Measurements from ENCODE around the gene LRRC59. TPM values are rescaled to one million over a fixed set of nuclear protein-coding genes. Genes with fewer than 3 reads are reported as not detected.
"Not testable (repeated sequence)": the region's sequence is repeated elsewhere in the genome, so short reads cannot be mapped to it uniquely, and the experiment has no call there.

Gene LRRC59
- total and polyA plus RNA-seq, 4 experiments from 2014 or later: 17.8 to 30.7 (median 27.1) TPM

- Histone ChIP-seq H3K27ac (ENCODE audit: low read depth, low read length) (no peak overlapping the region), H3K9me3 (ENCODE audit: control insufficient read depth in 1 of 2, low read length in 2 of 2) (no peaks in the 10 kb centered on the region), H3K4me3 (ENCODE audit: low read length in 2 of 2) (no peak overlapping the region), H3K36me3 (ENCODE audit: insufficient read depth, low read length) (no peaks in the 10 kb centered on the region), H3K4me1 (ENCODE audit: insufficient read depth, low read length) (peaks cover 39% of the 10 kb centered on the region), H3K27me3 (ENCODE audit: insufficient read depth, low read length) (no peaks in the 10 kb centered on the region)
- no peaks in the 10 kb centered on the region for H3K27me3 Mint-ChIP-seq
- ChIA-PET CTCF (ENCODE audit: partially characterized antibody) (interaction anchor here (2.9 kb wide), 1 partner anchor 26 kb away, joined by 15 read pairs; the partner anchor contains the start of gene LRRC59), POLR2A (ENCODE audit: partially characterized antibody) (interaction anchor here (3.0 kb wide), 1 partner anchor 28 kb away, joined by 22 read pairs; the partner anchor contains the start of gene LRRC59)
- peak overlapping the region in 5 of 8 donors; percentile 31 to 91 (median 64) for H3K4me3 Mint-ChIP-seq
- peaks cover 23 to 52% (median 37%) of the 10 kb centered on the region in 4 donors for H3K4me1 Mint-ChIP-seq
- peaks cover 0 to under 1% (median 0%) of the 10 kb centered on the region in 8 donors for H3K9me3 Mint-ChIP-seq
- DNase-seq: no peak
- no peaks in the 10 kb centered on the region for H3K36me3 Mint-ChIP-seq
- H3K27ac Mint-ChIP-seq: peak overlapping the region in 4 of 7 donors; percentile 24 to 74 (median 33)
- intact Hi-C loops (cut with micrococcal nuclease): no loop called here
These were observed 27.1 kb upstream of the LRRC59 start for GRCh38 chr17:50424246-50424995.

GRCh38 chr17:50423553-50424159, 26.3 kb upstream of the LRRC59 start:
- Histone ChIP-seq H3K9me3 (ENCODE audit: control insufficient read depth in 1 of 2, low read length in 2 of 2) (no peaks in the 10 kb centered on the region), H3K27me3 (ENCODE audit: insufficient read depth, low read length) (no peaks in the 10 kb centered on the region), H3K4me1 (ENCODE audit: insufficient read depth, low read length) (peaks cover 39% of the 10 kb centered on the region), H3K36me3 (ENCODE audit: insufficient read depth, low read length) (no peaks in the 10 kb centered on the region), H3K27ac (ENCODE audit: low read depth, low read length) (no peak overlapping the region), H3K4me3 (ENCODE audit: low read length in 2 of 2) (no peak overlapping the region)
- H3K36me3 Mint-ChIP-seq: no peaks in the 10 kb centered on the region
- peaks cover 0 to 5% (median 2%) of the 10 kb centered on the region in 8 donors for H3K9me3 Mint-ChIP-seq
- no peak for DNase-seq
- H3K27ac Mint-ChIP-seq: peak overlapping the region in 3 of 7 donors; percentile 20 to 74 (median 30)
- CTCF ChIA-PET (ENCODE audit: partially characterized antibody): no interaction called here
- POLR2A ChIA-PET (ENCODE audit: partially characterized antibody): no interaction called here
- H3K4me3 Mint-ChIP-seq: peak overlapping the region in 2 of 8 donors; percentile 36 to 42
- peaks cover 23 to 55% (median 38%) of the 10 kb centered on the region in 4 donors for H3K4me1 Mint-ChIP-seq
- no peaks in the 10 kb centered on the region for H3K27me3 Mint-ChIP-seq
- intact Hi-C loops (cut with micrococcal nuclease): no loop called here

GRCh38 chr17:50422738-50423137, 25.4 kb upstream of the LRRC59 start:
- Mint-ChIP-seq H3K4me3 (peak overlapping the region in 1 of 8 donors; percentile 46), H3K36me3 (no peaks in the 10 kb centered on the region), H3K27ac (peak overlapping the region in 2 of 7 donors; percentile 50 to 62), H3K9me3 (peaks cover 0 to 5% (median 2%) of the 10 kb centered on the region in 8 donors), H3K27me3 (no peaks in the 10 kb centered on the region), H3K4me1 (peaks cover 20 to 51% (median 36%) of the 10 kb centered on the region in 4 donors)
- DNase-seq: no peak
- POLR2A ChIA-PET (ENCODE audit: partially characterized antibody): interaction anchor here (3.5 kb wide), 1 partner anchor 26 kb away, joined by 20 read pairs; the partner anchor contains the start of gene LRRC59
- Histone ChIP-seq H3K4me3 (ENCODE audit: low read length in 2 of 2) (no peak overlapping the region), H3K27ac (ENCODE audit: low read depth, low read length) (no peak overlapping the region), H3K27me3 (ENCODE audit: insufficient read depth, low read length) (no peaks in the 10 kb centered on the region), H3K9me3 (ENCODE audit: control insufficient read depth in 1 of 2, low read length in 2 of 2) (no peaks in the 10 kb centered on the region), H3K36me3 (ENCODE audit: insufficient read depth, low read length) (no peaks in the 10 kb centered on the region), H3K4me1 (ENCODE audit: insufficient read depth, low read length) (peaks cover 38% of the 10 kb centered on the region)
- intact Hi-C loops (cut with micrococcal nuclease): no loop called here
- CTCF ChIA-PET (ENCODE audit: partially characterized antibody): interaction anchor here (1.9 to 3.7 kb wide), 2 partner anchors 9 to 25 kb away, joined by 7 to 35 read pairs; partner anchors contain the start of gene LRRC59

GRCh38 chr17:50421308-50422051, 24.2 kb upstream of the LRRC59 start:
- Histone ChIP-seq H3K36me3 (ENCODE audit: insufficient read depth, low read length) (no peaks in the 10 kb centered on the region), H3K27me3 (ENCODE audit: insufficient read depth, low read length) (no peaks in the 10 kb centered on the region), H3K9me3 (ENCODE audit: control insufficient read depth in 1 of 2, low read length in 2 of 2) (no peaks in the 10 kb centered on the region), H3K27ac (ENCODE audit: low read depth, low read length) (peak overlapping the region; percentile 46), H3K4me1 (ENCODE audit: insufficient read depth, low read length) (peaks cover 25% of the 10 kb centered on the region), H3K4me3 (ENCODE audit: low read length in 2 of 2) (peak overlapping the region in 1 of 2 donors; percentile 23)
- peaks cover 0 to 5% (median 2%) of the 10 kb centered on the region in 8 donors for H3K9me3 Mint-ChIP-seq
- peak overlapping the region; percentile 82 to 99 (median 90) for H3K27ac Mint-ChIP-seq
- no peaks in the 10 kb centered on the region for H3K27me3 Mint-ChIP-seq
- CTCF ChIA-PET (ENCODE audit: partially characterized antibody): interaction anchor here (0.7 to 3.7 kb wide), 5 partner anchors 10 to 656 kb away, joined by 3 to 35 read pairs (median 7); partner anchors contain the start of gene LRRC59
- DNase-seq: peak in 4 of 5 donors; percentile 25 to 31 (median 29)
- H3K36me3 Mint-ChIP-seq: no peaks in the 10 kb centered on the region
- H3K4me1 Mint-ChIP-seq: peaks cover 11 to 38% (median 26%) of the 10 kb centered on the region in 4 donors
- peak overlapping the region; percentile 64 to 92 (median 85) for H3K4me3 Mint-ChIP-seq
- intact Hi-C loops (cut with micrococcal nuclease): no loop called here
- POLR2A ChIA-PET (ENCODE audit: partially characterized antibody): interaction anchor here (0.6 to 3.5 kb wide), 4 partner anchors 9 to 856 kb away, joined by 3 to 20 read pairs (median 3); partner anchors contain the start of genes LRRC59 and XYLT2

- H3K9me3 ChIP-seq (ENCODE audit: control insufficient read depth in 1 of 2, low read length in 2 of 2): no peaks in the 10 kb centered on the region
- Mint-ChIP-seq H3K4me1 (peaks cover 10 to 34% (median 23%) of the 10 kb centered on the region in 4 donors), H3K36me3 (no peaks in the 10 kb centered on the region), H3K27me3 (no peaks in the 10 kb centered on the region), H3K27ac (peak overlapping the region; percentile 82 to 99 (median 90)), H3K4me3 (peak overlapping the region in 7 of 8 donors; percentile 64 to 89 (median 81)), H3K9me3 (peaks cover 0 to 5% (median 2%) of the 10 kb centered on the region in 8 donors)
- no peaks in the 10 kb centered on the region for H3K36me3 ChIP-seq (ENCODE audit: insufficient read depth, low read length)
- no peaks in the 10 kb centered on the region for H3K27me3 ChIP-seq (ENCODE audit: insufficient read depth, low read length)
- intact Hi-C loops (cut with micrococcal nuclease): no loop called here
- H3K4me1 ChIP-seq (ENCODE audit: insufficient read depth, low read length): peaks cover 22% of the 10 kb centered on the region
- peak overlapping the region in 1 of 2 donors; percentile 23 for H3K4me3 ChIP-seq (ENCODE audit: low read length in 2 of 2)
- CTCF ChIA-PET (ENCODE audit: partially characterized antibody): interaction anchor here (0.7 to 3.7 kb wide), 4 partner anchors 11 to 657 kb away, joined by 3 to 35 read pairs (median 10); partner anchors contain the start of gene LRRC59
- peak overlapping the region; percentile 46 for H3K27ac ChIP-seq (ENCODE audit: low read depth, low read length)
- no peak for DNase-seq
- POLR2A ChIA-PET (ENCODE audit: partially characterized antibody): interaction anchor here (0.6 to 3.5 kb wide), 2 partner anchors 23 to 855 kb away, joined by 3 to 20 read pairs; partner anchors contain the start of gene LRRC59
These were observed 23.2 kb upstream of the LRRC59 start for GRCh38 chr17:50420419-50421112.

- H3K4me3 ChIP-seq (ENCODE audit: low read length in 2 of 2); H3K27me3 ChIP-seq (ENCODE audit: insufficient read depth, low read length); H3K9me3 ChIP-seq (ENCODE audit: control insufficient read depth in 1 of 2, low read length in 2 of 2); POLR2A ChIA-PET (ENCODE audit: partially characterized antibody); H3K9me3 Mint-ChIP-seq; H3K36me3 ChIP-seq (ENCODE audit: insufficient read depth, low read length); DNase-seq; H3K27me3 Mint-ChIP-seq; intact Hi-C loops (cut with micrococcal nuclease); H3K27ac ChIP-seq (ENCODE audit: low read depth, low read length); H3K36me3 Mint-ChIP-seq: not testable (repeated sequence)
- Mint-ChIP-seq H3K4me1 (peaks cover 8 to 25% (median 17%) of the 10 kb centered on the region in 4 donors), H3K4me3 (peak overlapping the region in 3 of 8 donors; percentile 1 to 53 (median 39)), H3K27ac (peak overlapping the region in 3 of 7 donors; percentile 74 to 82 (median 78))
- H3K4me1 ChIP-seq (ENCODE audit: insufficient read depth, low read length): peaks cover 16% of the 10 kb centered on the region
- CTCF ChIA-PET (ENCODE audit: partially characterized antibody): interaction anchor here (2.6 to 3.7 kb wide), 2 partner anchors 22 to 58 kb away, joined by 14 to 35 read pairs; partner anchors contain the start of gene LRRC59
These were observed 22.3 kb upstream of the LRRC59 start for GRCh38 chr17:50419577-50419976.
